Esophagus muscularis mucosa (tissue), 4 donors: Measurements from ENCODE around the gene TMEM258. TPM values are rescaled to one million over a fixed set of nuclear protein-coding genes. Genes with fewer than 3 reads are reported as not detected.

ENCODE experiments used
- DNase-seq: peaks from one replicate; pipeline ENCODE4 v3.0.0-alpha.2; 2017; ENCODE audit errors: extremely low spot score
- H3K27ac ChIP-seq, 4 donors: fragments of 200-600 bp; sonication (generic); replicated peaks in 1 of 4; 1 replicate in 3 of 4; 2 replicates in 1 of 4; pipeline ENCODE4 v1.5.1; 2016 to 2019; ENCODE audit warnings: mild to moderate bottlenecking in 1 of 4
- H3K27me3 ChIP-seq, 4 donors: fragments of 200-600 bp; sonication (generic); one replicate each; pipeline versions ENCODE4 v1.5.1 to v1.6.0; 2016 to 2019
- H3K36me3 ChIP-seq, 4 donors: fragments of 200-600 bp; sonication (generic); one replicate each; pipeline ENCODE4 v1.5.1; 2016 to 2019
- H3K4me1 ChIP-seq, 4 donors: fragments of 200-600 bp; sonication (generic); one replicate each; pipeline ENCODE4 v1.5.1; 2016 to 2019
- H3K4me3 ChIP-seq, 4 donors: fragments of 200-600 bp; sonication (generic); 1 replicate in 2 of 4; 2 replicates in 2 of 4; pipeline ENCODE4 v1.5.1; 2016 to 2019; ENCODE audit warnings: mild to moderate bottlenecking in 4 of 4, moderate library complexity in 1 of 4
- H3K9me3 ChIP-seq, 4 donors: fragments of 200-600 bp; sonication (generic); 1 replicate in 3 of 4; 2 replicates in 1 of 4; pipeline ENCODE4 v1.5.1; 2016 to 2019
- CTCF ChIP-seq, 3 experiments: fragments of 200-600 bp in 2 of 3; fragments of 450-650 bp in 1 of 3; sonication (generic) in 2 of 3; IDR thresholded peaks; one replicate each; pipeline ENCODE4 v1.5.1; 2017 to 2019; ENCODE audit warnings: antibody characterized with exemption in 3 of 3, mild to moderate bottlenecking in 2 of 3, moderate library complexity in 1 of 3
- EP300 ChIP-seq: sonication (generic); formaldehyde crosslinking; IDR thresholded peaks from one replicate; pipeline ENCODE4 v1.6.1; 2017; ENCODE audit warnings: antibody characterized with exemption
- POLR2A ChIP-seq: fragments of 450-650 bp; IDR thresholded peaks from one replicate; pipeline ENCODE4 v1.6.1; 2017; ENCODE audit warnings: antibody characterized with exemption, moderate library complexity, mild to moderate bottlenecking, low read depth
- POLR2AphosphoS5 ChIP-seq, 2 donors: sonication (generic); formaldehyde crosslinking; IDR thresholded peaks; one replicate each; pipeline ENCODE4 v1.6.1; 2017; ENCODE audit warnings: antibody characterized with exemption in 2 of 2
- WGBS: methylation state at CpG from one replicate; pipeline ENCODE4 v1.1.5; 2018; 5-methylcytosine and 5-hydroxymethylcytosine counted together
- intact Hi-C: fragments of 100-400 bp; cut with DNase I; formaldehyde crosslinking; loops from one replicate; pipeline ENCODE4 v1.15.1; 2023
- total RNA-seq, 4 donors: library from RNA; depleted of rRNA; stranded (reverse); fragments of >200 nt; gene quantifications; one replicate each; pipeline versions ENCODE4 v1.1.0 to v1.2.1, GENCODE V29; 2016

TMEM258 gene
- total RNA-seq, 4 donors from 2014 or later, result 34.5 to 48.2 (median 43.8) TPM

DNA sequence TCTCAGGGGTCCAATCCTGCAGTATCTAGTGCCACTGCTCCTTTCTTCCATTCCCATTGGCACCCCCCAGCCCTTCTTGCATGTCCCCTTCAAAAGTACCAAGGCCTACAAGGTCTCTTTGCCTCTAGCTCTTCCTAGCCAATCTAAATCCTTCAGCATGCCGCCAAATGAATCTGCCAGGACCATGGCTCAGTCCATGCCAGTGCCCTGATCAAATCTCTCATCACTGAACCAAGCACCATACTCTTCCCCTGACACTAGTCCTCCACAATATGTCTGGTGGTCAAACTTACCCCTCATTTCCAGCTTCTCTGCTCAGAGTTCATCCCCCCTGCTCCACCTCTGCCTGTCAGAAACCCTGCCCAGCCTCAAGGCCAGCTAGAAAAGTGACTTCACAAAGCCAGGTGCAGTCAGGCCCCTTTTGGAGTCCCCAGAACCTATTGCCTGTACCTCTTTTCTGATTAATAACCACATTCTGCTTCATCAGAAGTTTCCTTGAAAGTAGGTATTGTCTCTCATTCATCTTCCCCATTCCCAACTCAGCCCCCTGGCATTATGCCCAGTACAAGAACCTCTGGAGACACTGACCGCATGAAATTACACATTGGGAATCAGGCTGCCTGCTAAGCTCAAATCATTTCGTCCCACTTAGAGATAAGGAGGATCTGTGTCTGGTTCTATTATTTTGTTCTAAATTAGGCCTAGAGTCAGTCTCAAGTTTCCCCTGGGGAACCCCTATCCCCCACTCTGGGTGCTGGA lies 11.7 kb upstream of the TMEM258 start:
- no peak for DNase-seq
- no peak overlapping the region for H3K27ac ChIP-seq
- no peaks in the 10 kb centered on the region for H3K27me3 ChIP-seq
- H3K4me1 ChIP-seq, result no peaks in the 10 kb centered on the region
- intact Hi-C loops, result loop anchor here (5.0 kb wide), 1 partner anchor 143 kb away; no protein-coding TSS in a partner anchor
- no peak overlapping the region for H3K4me3 ChIP-seq
- no peak for TF ChIP-seq POLR2A
- TF ChIP-seq EP300, result no peak
- no peak for TF ChIP-seq CTCF (IDR thresholded peaks at IDR 0.05)
- TF ChIP-seq POLR2AphosphoS5 (IDR thresholded peaks at IDR 0.05), result no peak
- 69% methylated on average over 3 of the region's 3 CpGs for WGBS
- H3K9me3 ChIP-seq, result no peaks in the 10 kb centered on the region
- H3K36me3 ChIP-seq, result peaks cover 11 to 78% (median 48%) of the 10 kb centered on the region in 4 donors

DNA sequence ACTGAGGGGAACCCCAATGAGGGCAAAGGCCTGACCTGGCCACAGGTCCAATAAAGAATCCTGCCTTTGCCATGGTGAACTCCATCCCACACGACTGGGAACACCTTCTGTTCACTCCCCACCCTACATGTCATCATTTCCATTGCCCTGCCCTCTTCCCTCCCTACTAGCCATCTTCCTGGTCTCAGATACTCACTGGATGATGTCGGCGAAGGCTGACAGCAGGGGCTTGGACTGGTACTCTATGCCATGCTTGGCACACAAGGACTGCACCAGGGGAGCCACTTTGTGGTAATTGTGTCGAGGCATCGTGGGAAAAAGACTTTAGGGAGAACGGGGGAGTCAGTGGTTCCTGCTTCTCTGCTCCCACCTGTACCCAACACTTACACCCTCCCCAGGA lies 10.2 kb upstream of the TMEM258 start:
- Histone ChIP-seq H3K9me3 (no peaks in the 10 kb centered on the region), H3K27ac (no peak overlapping the region), H3K4me1 (peaks cover 1 to 8% (median 5%) of the 10 kb centered on the region in 4 donors), H3K27me3 (no peaks in the 10 kb centered on the region), H3K4me3 (no peak overlapping the region), H3K36me3 (peaks cover 8 to 63% (median 37%) of the 10 kb centered on the region in 4 donors)
- intact Hi-C loops, result loop anchor here (5.0 kb wide), 1 partner anchor 145 kb away; no protein-coding TSS in a partner anchor
- 83% methylated on average over 6 of the region's 6 CpGs for WGBS
- DNase-seq, result no peak
- no peak for TF ChIP-seq POLR2A
- no peak for TF ChIP-seq EP300
- no peak for TF ChIP-seq POLR2AphosphoS5 (IDR thresholded peaks at IDR 0.05)
- TF ChIP-seq CTCF (IDR thresholded peaks at IDR 0.05), result no peak

DNA sequence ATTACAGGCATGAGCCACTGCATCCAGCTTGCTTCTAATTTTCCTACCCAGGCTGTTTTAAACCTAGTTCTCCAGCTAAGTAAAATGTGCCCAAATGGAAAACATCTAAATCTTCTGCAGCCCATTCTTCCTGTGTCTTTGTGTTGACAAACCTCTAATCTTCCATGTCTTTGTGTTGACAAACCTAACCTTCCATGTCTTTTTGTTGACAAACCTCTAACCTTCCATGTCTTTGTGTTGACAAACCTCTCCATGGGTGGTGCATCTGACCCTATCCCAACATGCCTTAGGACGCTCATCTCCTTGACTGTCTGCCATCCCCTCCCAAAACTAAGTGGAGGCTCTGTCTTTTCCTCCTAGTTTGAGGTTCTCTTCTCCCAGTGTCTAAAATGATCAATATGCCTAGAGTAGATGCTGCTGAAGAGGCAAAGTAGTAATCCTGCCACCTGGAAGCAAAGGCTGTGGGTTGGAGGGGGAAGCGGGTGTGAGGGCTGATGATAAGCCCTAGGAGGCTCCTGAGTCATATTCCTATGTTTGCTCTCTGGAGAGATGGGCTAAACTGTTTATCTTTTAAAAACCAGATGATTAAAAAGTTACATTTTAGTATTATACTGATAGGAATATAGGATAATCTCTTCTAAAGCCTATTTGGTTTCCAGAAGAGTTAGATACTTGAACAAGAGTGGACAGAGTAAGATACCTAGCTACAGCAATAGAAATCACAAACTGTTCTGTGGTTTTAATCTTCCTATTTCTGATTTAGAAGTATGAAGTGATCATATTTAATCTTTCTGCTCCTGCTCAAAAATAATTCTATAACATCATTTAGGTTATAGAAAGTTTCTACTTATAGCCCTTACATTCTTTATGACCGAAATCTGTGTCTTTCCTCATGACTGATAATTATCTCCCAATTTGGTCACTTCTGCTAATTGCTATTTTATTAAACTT lies 8.2 kb upstream of the TMEM258 start:
- no peaks in the 10 kb centered on the region for H3K9me3 ChIP-seq
- TF ChIP-seq CTCF (IDR thresholded peaks at IDR 0.05) (no peak), POLR2AphosphoS5 (IDR thresholded peaks at IDR 0.05) (no peak), EP300 (no peak), POLR2A (no peak)
- no peaks in the 10 kb centered on the region for H3K27me3 ChIP-seq
- no peak for DNase-seq
- no peak overlapping the region for H3K27ac ChIP-seq
- H3K4me1 ChIP-seq, result peaks cover 5 to 14% (median 11%) of the 10 kb centered on the region in 4 donors
- intact Hi-C loops, result loop anchor here (5.0 kb wide), 1 partner anchor 147 kb away; no protein-coding TSS in a partner anchor
- WGBS, result 91% methylated on average over 3 of the region's 3 CpGs
- H3K4me3 ChIP-seq, result no peak overlapping the region
- H3K36me3 ChIP-seq, result peaks cover 4 to 50% (median 37%) of the 10 kb centered on the region in 4 donors

- Histone ChIP-seq H3K4me3 (no peak overlapping the region), H3K27me3 (no peaks in the 10 kb centered on the region), H3K9me3 (no peaks in the 10 kb centered on the region), H3K4me1 (peaks cover 5 to 14% (median 11%) of the 10 kb centered on the region in 4 donors), H3K27ac (no peak overlapping the region), H3K36me3 (peaks cover 3 to 45% (median 34%) of the 10 kb centered on the region in 4 donors)
- intact Hi-C loops, result loop anchor here (5.0 to 10.0 kb wide), 4 partner anchors 73 to 308 kb away; no protein-coding TSS in a partner anchor
- no peak for DNase-seq
- TF ChIP-seq POLR2A (no peak), POLR2AphosphoS5 (IDR thresholded peaks at IDR 0.05) (no peak), EP300 (no peak), CTCF (IDR thresholded peaks at IDR 0.05) (no peak)
- 95% methylated on average over 2 of the region's 2 CpGs for WGBS
Measured at GRCh38 chr11:61799665-61800284, 7.4 kb upstream of the TMEM258 start.
